Subcutaneous abdominal adipose tissue (tissue), 5 donors: ENCODE measurements around the gene PCSK6.
"Not testable (repeated sequence)": the region's sequence is repeated elsewhere in the genome, so short reads cannot be mapped to it uniquely, and the experiment has no call there.

Source experiments
- H3K27ac ChIP-seq: one replicate; pipeline ENCODE4 v1.7.0; 2013; ENCODE audit warnings: low read depth, mild to moderate bottlenecking, inconsistent platforms, low read length, moderate library complexity
- H3K27me3 ChIP-seq, 5 donors: one replicate each; pipeline ENCODE4 v1.7.0; 2013; ENCODE audit warnings: low read length in 5 of 5, inconsistent platforms in 1 of 5; ENCODE audit not compliant: control insufficient read depth in 5 of 5, insufficient read depth in 4 of 5
- H3K36me3 ChIP-seq, 5 donors: one replicate each; pipeline ENCODE4 v1.7.0; 2013; ENCODE audit warnings: low read length in 5 of 5; ENCODE audit not compliant: control insufficient read depth in 5 of 5, insufficient read depth in 5 of 5
- H3K4me1 ChIP-seq, 5 donors: one replicate each; pipeline ENCODE4 v1.7.0; 2013; ENCODE audit warnings: low read length in 5 of 5, mild to moderate bottlenecking in 3 of 5, moderate library complexity in 1 of 5; ENCODE audit not compliant: control insufficient read depth in 5 of 5, insufficient read depth in 5 of 5
- H3K4me3 ChIP-seq, 5 donors: one replicate each; pipeline ENCODE4 v1.7.0; 2013; ENCODE audit warnings: low read length in 5 of 5, low read depth in 1 of 5
- H3K9ac ChIP-seq, 5 donors: one replicate each; pipeline ENCODE4 v1.7.0; 2013; ENCODE audit warnings: low read length in 5 of 5, mild to moderate bottlenecking in 4 of 5, moderate library complexity in 3 of 5
- H3K9me3 ChIP-seq, 5 donors: one replicate each; pipeline ENCODE4 v1.7.0; 2013; ENCODE audit warnings: low read length in 5 of 5; ENCODE audit not compliant: control insufficient read depth in 5 of 5
- donor health status: healthy.
- donor health status: healthy.
- donor health status: healthy.
- donor health status: healthy.
- donor health status: healthy.

Gene PCSK6

DNA sequence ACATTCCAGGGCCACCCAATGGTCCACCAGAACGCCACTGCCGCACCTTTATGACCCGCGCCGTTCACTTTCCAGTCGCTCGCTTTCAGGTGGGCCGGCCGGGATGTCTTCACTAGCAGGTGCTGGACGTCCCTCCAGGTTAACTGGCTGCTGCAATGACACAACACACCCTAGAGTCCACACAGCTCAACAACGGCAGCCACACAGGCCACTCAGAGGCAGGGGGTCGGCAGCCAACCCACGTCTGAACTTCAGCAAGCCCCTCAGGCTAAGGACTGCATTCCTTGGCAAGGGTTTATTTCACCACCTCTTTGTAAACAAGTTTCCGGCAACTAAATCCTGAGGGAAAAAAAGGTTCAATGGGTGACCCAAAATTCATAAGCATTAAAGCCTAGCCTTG lies 105.2 kb downstream of the PCSK6 start:
- H3K4me3 ChIP-seq: no peak overlapping the region
- no peak overlapping the region for H3K27ac ChIP-seq
- H3K9ac ChIP-seq: no peak overlapping the region
- no peaks in the 10 kb centered on the region for H3K27me3 ChIP-seq
- no peaks in the 10 kb centered on the region for H3K4me1 ChIP-seq
- H3K36me3 ChIP-seq: no peaks in the 10 kb centered on the region
- no peaks in the 10 kb centered on the region for H3K9me3 ChIP-seq

DNA sequence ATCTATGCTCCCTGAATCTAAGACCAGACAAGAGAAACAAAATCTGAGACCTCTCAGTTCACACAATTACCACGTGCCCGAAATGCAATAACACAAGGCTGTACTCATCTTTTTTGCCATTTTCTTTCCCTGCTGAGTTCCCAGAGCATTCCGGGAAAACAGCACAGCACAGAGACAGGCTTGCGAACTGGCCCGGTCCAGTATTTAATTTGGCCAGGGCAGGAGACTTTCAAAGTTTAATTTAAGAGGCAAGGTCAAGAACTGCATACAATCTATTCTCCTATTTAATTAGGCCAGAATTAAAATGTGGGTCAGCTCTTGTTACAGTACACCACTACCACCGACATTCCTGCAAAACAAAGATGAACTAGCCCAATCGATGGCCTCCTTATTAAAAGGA lies 107.0 kb downstream of the PCSK6 start:
- no peak overlapping the region for H3K9ac ChIP-seq
- H3K4me1 ChIP-seq: no peaks in the 10 kb centered on the region
- H3K4me3 ChIP-seq: no peak overlapping the region
- no peak overlapping the region for H3K27ac ChIP-seq
- H3K9me3 ChIP-seq: no peaks in the 10 kb centered on the region
- no peaks in the 10 kb centered on the region for H3K36me3 ChIP-seq
- no peaks in the 10 kb centered on the region for H3K27me3 ChIP-seq

DNA sequence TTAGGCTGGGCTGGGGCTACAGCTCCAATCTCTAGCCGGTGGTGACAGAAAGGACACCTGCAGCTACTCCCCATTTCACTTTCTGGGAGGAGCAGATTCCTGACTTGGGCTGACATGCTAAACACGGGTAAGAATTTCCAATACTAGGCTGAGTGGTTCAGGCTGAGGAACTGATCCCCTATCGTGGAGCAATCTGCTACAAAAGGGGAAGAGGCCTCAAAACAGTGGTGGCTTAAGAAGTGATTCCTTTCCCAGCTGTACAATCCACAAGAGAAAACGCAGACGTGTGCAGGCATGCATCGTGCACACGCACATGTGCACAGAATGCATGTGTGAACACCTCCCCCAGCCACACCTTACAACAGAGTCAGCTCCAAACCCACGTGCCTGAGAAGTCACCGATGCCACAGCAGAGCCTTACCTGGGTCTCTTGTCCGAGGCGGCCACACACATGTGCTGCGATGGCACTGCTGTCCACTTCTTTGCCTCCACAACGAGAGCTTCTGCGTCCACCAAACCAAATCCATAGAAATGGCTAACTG lies 107.8 kb downstream of the PCSK6 start:
- H3K9ac ChIP-seq: no peak overlapping the region
- H3K36me3 ChIP-seq: no peaks in the 10 kb centered on the region
- no peaks in the 10 kb centered on the region for H3K9me3 ChIP-seq
- no peaks in the 10 kb centered on the region for H3K4me1 ChIP-seq
- no peak overlapping the region for H3K27ac ChIP-seq
- no peaks in the 10 kb centered on the region for H3K27me3 ChIP-seq
- H3K4me3 ChIP-seq: no peak overlapping the region

- Histone ChIP-seq H3K9ac (no peak overlapping the region), H3K9me3 (no peaks in the 10 kb centered on the region), H3K4me1 (no peaks in the 10 kb centered on the region), H3K27ac (no peak overlapping the region), H3K4me3 (no peak overlapping the region), H3K27me3 (no peaks in the 10 kb centered on the region), H3K36me3 (no peaks in the 10 kb centered on the region)
These were observed 109.4 kb downstream of the PCSK6 start for GRCh38 chr15:101380146-101380545.

- H3K27ac ChIP-seq: no peak overlapping the region
- no peaks in the 10 kb centered on the region for H3K27me3 ChIP-seq
- no peaks in the 10 kb centered on the region for H3K9me3 ChIP-seq
- H3K4me3 ChIP-seq: no peak overlapping the region
- H3K9ac ChIP-seq: no peak overlapping the region
- no peaks in the 10 kb centered on the region for H3K4me1 ChIP-seq
- H3K36me3 ChIP-seq: no peaks in the 10 kb centered on the region
These were observed 109.9 kb downstream of the PCSK6 start for GRCh38 chr15:101379647-101380046.

GRCh38 chr15:101378879-101379278 lies 110.6 kb downstream of the PCSK6 start:
- Histone ChIP-seq H3K9me3 (no peaks in the 10 kb centered on the region), H3K27ac (no peak overlapping the region), H3K27me3 (peaks cover 0 to 3% (median 0%) of the 10 kb centered on the region in 5 donors), H3K4me3 (no peak overlapping the region), H3K36me3 (no peaks in the 10 kb centered on the region), H3K9ac (no peak overlapping the region), H3K4me1 (no peaks in the 10 kb centered on the region)

- Histone ChIP-seq H3K27me3 (peaks cover 0 to 3% (median 0%) of the 10 kb centered on the region in 5 donors), H3K27ac (no peak overlapping the region), H3K4me1 (no peaks in the 10 kb centered on the region)
These were observed 111.2 kb downstream of the PCSK6 start for GRCh38 chr15:101378171-101378755.

GRCh38 chr15:101376615-101377395 lies 112.7 kb downstream of the PCSK6 start:
- H3K9ac ChIP-seq: no peak overlapping the region
- H3K4me3 ChIP-seq: no peak overlapping the region
- peaks cover 0 to 10% (median 10%) of the 10 kb centered on the region in 5 donors for H3K4me1 ChIP-seq
- H3K36me3 ChIP-seq: no peaks in the 10 kb centered on the region
- peaks cover 0 to 8% (median 0%) of the 10 kb centered on the region in 5 donors for H3K27me3 ChIP-seq
- H3K27ac ChIP-seq: no peak overlapping the region
- H3K9me3 ChIP-seq: no peaks in the 10 kb centered on the region

More at GRCh38 chr15:101378171-101378755, 111.2 kb downstream of the PCSK6 start:
- no peak overlapping the region for H3K4me3 ChIP-seq
- H3K9ac ChIP-seq: no peak overlapping the region
- no peaks in the 10 kb centered on the region for H3K36me3 ChIP-seq
- H3K9me3 ChIP-seq: no peaks in the 10 kb centered on the region

GRCh38 chr15:101375006-101375405 lies 114.5 kb downstream of the PCSK6 start:
- peaks cover 0 to 11% (median 0%) of the 10 kb centered on the region in 5 donors for H3K27me3 ChIP-seq
- H3K9me3 ChIP-seq, H3K27ac ChIP-seq, H3K4me3 ChIP-seq, H3K36me3 ChIP-seq, H3K9ac ChIP-seq: not testable (repeated sequence)
- H3K4me1 ChIP-seq: peaks cover 0 to 12% (median 12%) of the 10 kb centered on the region in 5 donors

GRCh38 chr15:101374326-101374725 lies 115.2 kb downstream of the PCSK6 start:
- no peak overlapping the region for H3K4me3 ChIP-seq
- H3K27ac ChIP-seq: no peak overlapping the region
- no peak overlapping the region for H3K9ac ChIP-seq
- H3K9me3 ChIP-seq: no peaks in the 10 kb centered on the region
- peaks cover 0 to 12% (median 0%) of the 10 kb centered on the region in 5 donors for H3K27me3 ChIP-seq
- H3K4me1 ChIP-seq: peaks cover 0 to 12% (median 12%) of the 10 kb centered on the region in 5 donors
- no peaks in the 10 kb centered on the region for H3K36me3 ChIP-seq
